Measurements from ENCODE around the gene CLDN8. TPM values are rescaled to one million over a fixed set of nuclear protein-coding genes. Genes with fewer than 3 reads are reported as not detected.

The CLDN8 gene
- total RNA-seq, 1 donor from 2014 or later: 8.8 TPM

- Histone ChIP-seq H3K36me3 (no peaks in the 10 kb centered on the region), H3K4me1 (no peaks in the 10 kb centered on the region), H3K27me3 (no peaks in the 10 kb centered on the region), H3K9me3 (no peaks in the 10 kb centered on the region), H3K4me3 (no peak overlapping the region), H3K27ac (no peak overlapping the region)
- no peak for DNase-seq (ENCODE audit: extremely low spot score in 2 of 2)
- intact Hi-C loops (cut with DNase I): no loop called here
- TF ChIP-seq POLR2A (IDR thresholded peaks at IDR 0.05) (no peak), CTCF (IDR thresholded peaks at IDR 0.05) (no peak), POLR2AphosphoS5 (IDR thresholded peaks at IDR 0.05; ENCODE audit: insufficient read depth in 1 of 2, low read depth in 1 of 2) (no peak)
These were observed 34.0 kb upstream of the CLDN8 start for GRCh38 chr21:30249936-30250335.

- H3K36me3 ChIP-seq: no peaks in the 10 kb centered on the region
- H3K27me3 ChIP-seq: no peaks in the 10 kb centered on the region
- no peaks in the 10 kb centered on the region for H3K4me1 ChIP-seq
- H3K4me3 ChIP-seq: no peak overlapping the region
- TF ChIP-seq POLR2AphosphoS5 (IDR thresholded peaks at IDR 0.05; ENCODE audit: insufficient read depth in 1 of 2, low read depth in 1 of 2) (no peak), POLR2A (IDR thresholded peaks at IDR 0.05) (no peak), CTCF (IDR thresholded peaks at IDR 0.05) (no peak)
- H3K27ac ChIP-seq: no peak overlapping the region
- intact Hi-C loops (cut with DNase I): no loop called here
- H3K9me3 ChIP-seq: no peaks in the 10 kb centered on the region
- DNase-seq (ENCODE audit: extremely low spot score in 2 of 2): no peak
These were observed 32.9 kb upstream of the CLDN8 start for GRCh38 chr21:30248844-30249243.

GRCh38 chr21:30245061-30245460 lies 29.2 kb upstream of the CLDN8 start:
- Histone ChIP-seq H3K9me3 (no peaks in the 10 kb centered on the region), H3K4me1 (no peaks in the 10 kb centered on the region), H3K27me3 (no peaks in the 10 kb centered on the region), H3K27ac (no peak overlapping the region), H3K36me3 (no peaks in the 10 kb centered on the region), H3K4me3 (no peak overlapping the region)
- intact Hi-C loops (cut with DNase I): no loop called here
- DNase-seq (ENCODE audit: extremely low spot score in 2 of 2): no peak
- TF ChIP-seq POLR2AphosphoS5 (IDR thresholded peaks at IDR 0.05; ENCODE audit: insufficient read depth in 1 of 2, low read depth in 1 of 2) (no peak), POLR2A (IDR thresholded peaks at IDR 0.05) (no peak), CTCF (IDR thresholded peaks at IDR 0.05) (no peak)

GRCh38 chr21:30243691-30244090 lies 27.8 kb upstream of the CLDN8 start:
- no peak overlapping the region for H3K4me3 ChIP-seq
- H3K36me3 ChIP-seq: no peaks in the 10 kb centered on the region
- no peak overlapping the region for H3K27ac ChIP-seq
- H3K4me1 ChIP-seq: no peaks in the 10 kb centered on the region
- no peak for TF ChIP-seq CTCF (IDR thresholded peaks at IDR 0.05)
- TF ChIP-seq POLR2AphosphoS5 (IDR thresholded peaks at IDR 0.05; ENCODE audit: insufficient read depth in 1 of 2, low read depth in 1 of 2): no peak
- no peak for TF ChIP-seq POLR2A (IDR thresholded peaks at IDR 0.05)
- intact Hi-C loops (cut with DNase I): no loop called here
- H3K9me3 ChIP-seq: no peaks in the 10 kb centered on the region
- H3K27me3 ChIP-seq: no peaks in the 10 kb centered on the region
- DNase-seq (ENCODE audit: extremely low spot score in 2 of 2): no peak

GRCh38 chr21:30240661-30241060 lies 24.8 kb upstream of the CLDN8 start:
- no peaks in the 10 kb centered on the region for H3K36me3 ChIP-seq
- no peaks in the 10 kb centered on the region for H3K27me3 ChIP-seq
- H3K27ac ChIP-seq: no peak overlapping the region
- intact Hi-C loops (cut with DNase I): no loop called here
- H3K4me1 ChIP-seq: no peaks in the 10 kb centered on the region
- H3K4me3 ChIP-seq: no peak overlapping the region
- no peak for TF ChIP-seq CTCF (IDR thresholded peaks at IDR 0.05)
- no peak for TF ChIP-seq POLR2AphosphoS5 (IDR thresholded peaks at IDR 0.05; ENCODE audit: insufficient read depth in 1 of 2, low read depth in 1 of 2)
- TF ChIP-seq POLR2A (IDR thresholded peaks at IDR 0.05): no peak
- H3K9me3 ChIP-seq: no peaks in the 10 kb centered on the region
- no peak for DNase-seq (ENCODE audit: extremely low spot score in 2 of 2)
